HUES6 (cell line): ENCODE data around the gene SETD1B.

ENCODE experiments used
- H3K27ac ChIP-seq: 2 replicates; pipeline ENCODE4 v1.7.0; 2013; ENCODE audit warnings: low read depth, mild to moderate bottlenecking, low read length, inconsistent platforms
- H3K27me3 ChIP-seq: 2 replicates; pipeline ENCODE4 v1.6.1; 2013; ENCODE audit warnings: low read length; ENCODE audit not compliant: control insufficient read depth, insufficient read depth
- H3K36me3 ChIP-seq: 2 replicates; pipeline ENCODE4 v1.6.1; 2013; ENCODE audit warnings: low read length; ENCODE audit not compliant: control insufficient read depth, insufficient read depth
- H3K4me1 ChIP-seq: 2 replicates; pipeline ENCODE4 v1.6.1; 2013; ENCODE audit warnings: low read length; ENCODE audit not compliant: control insufficient read depth, insufficient read depth
- H3K4me3 ChIP-seq: 2 replicates; pipeline ENCODE4 v1.5.1; 2013; ENCODE audit warnings: low read depth, low read length
- H3K9ac ChIP-seq: one replicate; pipeline ENCODE4 v1.6.1; 2013; ENCODE audit warnings: mild to moderate bottlenecking, low read length
- H3K9me3 ChIP-seq: 2 replicates; pipeline ENCODE4 v1.6.1; 2013; ENCODE audit warnings: low read depth, low read length; ENCODE audit not compliant: control insufficient read depth, insufficient read depth

SETD1B gene

DNA sequence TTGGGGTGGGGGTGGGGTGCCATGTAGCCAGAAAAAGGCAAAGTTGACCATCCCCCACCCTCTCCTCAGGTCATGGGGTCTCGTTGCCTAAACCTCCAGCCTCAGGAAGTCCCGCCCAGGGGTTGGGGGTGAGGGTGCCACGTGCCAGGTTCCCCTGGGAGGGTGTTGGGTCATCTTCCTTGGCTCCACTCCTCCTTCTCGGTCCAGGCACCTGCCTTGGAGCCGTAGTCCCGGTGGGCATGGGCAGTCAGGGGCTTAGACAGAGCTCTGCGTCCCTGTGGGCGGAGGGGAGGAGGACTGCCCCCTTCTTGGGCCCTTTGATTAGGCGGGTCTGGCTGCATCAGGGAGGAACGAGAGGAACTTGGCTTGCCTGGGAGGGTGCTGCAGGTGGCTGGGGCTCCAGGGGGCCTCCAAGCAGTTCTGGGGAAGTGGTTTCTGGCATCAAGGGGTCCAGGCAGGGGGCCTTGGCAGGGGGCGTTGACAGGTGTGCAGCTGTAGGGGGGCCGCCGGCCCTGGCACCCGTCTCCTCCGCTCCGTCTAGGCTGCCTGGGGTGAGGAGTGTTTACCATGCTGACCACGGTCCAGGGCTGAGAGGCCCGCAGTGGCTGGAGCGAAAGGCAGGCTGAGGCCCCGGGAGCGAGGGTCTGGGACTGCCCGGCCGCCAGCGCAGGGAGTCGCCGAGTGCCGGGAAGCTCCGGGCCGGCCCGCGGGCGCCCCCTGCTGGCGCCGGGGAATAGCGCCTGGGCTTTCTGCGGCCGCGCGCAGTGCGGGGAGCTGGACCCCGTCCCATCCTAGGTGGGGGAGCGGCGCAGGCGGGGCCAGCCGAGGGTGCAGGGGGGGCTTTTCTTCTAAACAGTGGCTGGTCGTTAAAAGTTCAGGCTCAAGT, 7.9 kb downstream of the SETD1B start:
- peaks cover 20% of the 10 kb centered on the region for H3K4me1 ChIP-seq
- peaks cover 65% of the 10 kb centered on the region for H3K36me3 ChIP-seq
- H3K4me3 ChIP-seq: peak overlapping the region; percentile 83
- H3K27ac ChIP-seq: peak overlapping the region; percentile 15; the same call in 1 of the 2 replicates
- peak overlapping the region; percentile 54 for H3K9ac ChIP-seq
- no peaks in the 10 kb centered on the region for H3K9me3 ChIP-seq
- no peaks in the 10 kb centered on the region for H3K27me3 ChIP-seq

DNA sequence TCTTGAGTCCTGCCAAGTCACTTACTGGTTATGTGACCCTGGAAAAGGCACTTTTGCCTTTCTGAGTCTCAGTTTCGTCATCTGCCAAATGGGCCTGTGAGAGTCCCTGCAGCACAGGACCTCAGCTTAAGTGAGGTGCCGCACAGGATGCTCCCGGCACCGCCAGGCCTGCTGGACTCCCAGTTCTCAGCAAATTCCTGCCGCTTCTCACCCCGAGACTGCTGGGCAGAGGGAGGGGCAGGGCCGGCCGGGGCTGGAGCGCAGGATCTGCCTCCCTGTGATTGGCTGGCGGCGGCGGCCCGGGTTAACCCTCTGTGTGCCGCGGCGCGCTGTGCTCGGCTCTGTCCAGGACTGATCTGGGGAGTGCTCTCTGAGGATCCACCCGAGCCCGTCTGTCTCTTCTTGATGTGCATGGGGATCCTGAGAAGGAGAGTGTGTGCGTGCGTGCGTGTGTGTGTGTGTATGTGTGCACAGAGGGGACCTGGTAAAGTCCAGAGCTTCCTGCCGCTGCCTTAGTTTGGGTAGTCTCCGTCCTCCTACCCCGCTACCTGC, 8.6 kb downstream of the SETD1B start:
- Histone ChIP-seq H3K4me1 (peaks cover 15% of the 10 kb centered on the region), H3K9ac (peak overlapping the region; percentile 54)

DNA sequence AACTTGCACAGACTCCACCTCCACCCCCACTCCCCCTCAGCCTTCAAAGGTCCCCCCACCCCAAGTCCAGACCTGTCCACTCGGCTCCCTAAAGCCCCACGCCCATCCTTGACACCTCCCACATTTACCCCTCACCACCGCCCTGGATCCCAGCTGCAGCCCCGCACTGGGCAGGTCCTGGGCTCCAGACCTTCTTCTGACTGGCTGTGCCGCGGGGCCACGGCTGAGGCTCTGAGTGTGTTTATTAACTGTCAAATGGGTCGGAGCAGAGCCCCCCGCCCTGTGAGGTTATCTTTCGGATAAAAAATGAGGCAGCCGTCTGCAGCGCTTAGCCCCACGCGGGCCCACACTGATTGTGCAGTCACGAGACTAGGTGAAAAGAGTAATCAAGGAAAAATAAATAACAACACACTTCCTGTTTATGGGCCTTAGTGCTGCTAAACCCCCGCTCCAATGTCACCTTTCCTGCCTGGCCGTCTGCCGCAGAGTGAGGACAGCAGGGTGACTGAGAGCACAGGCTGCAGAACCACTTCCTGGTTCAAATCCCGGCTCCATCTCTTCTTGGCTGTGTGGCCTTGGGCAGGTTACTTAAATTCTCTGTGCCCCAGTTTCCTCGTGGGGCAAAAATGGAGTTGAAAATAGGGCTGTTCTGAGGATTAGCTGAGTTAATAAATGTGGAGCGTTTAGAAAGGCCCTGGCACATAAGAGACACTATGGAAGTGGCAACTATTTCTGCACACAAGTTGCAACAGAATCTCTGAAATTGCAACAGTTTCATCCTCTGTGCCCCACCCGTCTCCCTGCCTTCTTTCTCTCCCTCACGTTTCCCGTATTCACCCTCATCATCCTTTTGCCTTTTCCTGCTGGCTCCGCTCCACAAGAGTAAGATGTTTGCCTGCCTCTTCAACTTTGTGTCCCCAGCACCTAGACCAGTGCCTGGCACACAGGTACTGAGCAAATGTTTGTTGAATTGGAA, 9.4 kb downstream of the SETD1B start:
- Histone ChIP-seq H3K27ac (no peak overlapping the region), H3K27me3 (no peaks in the 10 kb centered on the region), H3K36me3 (peaks cover 68% of the 10 kb centered on the region), H3K9me3 (no peaks in the 10 kb centered on the region), H3K4me3 (peak overlapping the region; percentile 83), H3K9ac (no peak overlapping the region), H3K4me1 (peaks cover 15% of the 10 kb centered on the region)

More for the DNA sequence above, 8.6 kb downstream of the SETD1B start:
- Histone ChIP-seq H3K4me3 (peak overlapping the region; percentile 83), H3K9me3 (no peaks in the 10 kb centered on the region), H3K36me3 (peaks cover 67% of the 10 kb centered on the region), H3K27ac (peak overlapping the region; percentile 15; the same call in 1 of the 2 replicates), H3K27me3 (no peaks in the 10 kb centered on the region)

DNA sequence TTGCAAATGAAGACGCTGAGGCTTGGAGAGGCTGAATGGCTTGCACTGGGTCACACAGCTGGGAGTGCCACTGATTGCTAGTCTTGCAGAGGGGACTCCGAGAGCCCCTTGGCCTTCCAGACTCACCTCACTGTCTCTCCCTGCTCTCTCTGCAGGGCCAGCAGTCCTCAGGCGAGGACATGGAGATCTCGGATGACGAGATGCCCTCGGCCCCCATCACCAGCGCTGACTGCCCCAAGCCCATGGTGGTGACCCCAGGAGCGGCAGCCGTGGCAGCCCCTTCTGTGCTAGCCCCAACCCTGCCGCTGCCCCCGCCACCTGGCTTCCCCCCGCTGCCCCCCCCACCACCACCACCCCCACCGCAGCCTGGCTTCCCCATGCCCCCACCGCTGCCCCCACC, 10.1 kb downstream of the SETD1B start:
- H3K27ac ChIP-seq: no peak overlapping the region
- peaks cover 62% of the 10 kb centered on the region for H3K36me3 ChIP-seq
- no peaks in the 10 kb centered on the region for H3K27me3 ChIP-seq
- H3K9ac ChIP-seq: no peak overlapping the region
- H3K9me3 ChIP-seq: no peaks in the 10 kb centered on the region
- no peak overlapping the region for H3K4me3 ChIP-seq
- peaks cover 15% of the 10 kb centered on the region for H3K4me1 ChIP-seq

DNA sequence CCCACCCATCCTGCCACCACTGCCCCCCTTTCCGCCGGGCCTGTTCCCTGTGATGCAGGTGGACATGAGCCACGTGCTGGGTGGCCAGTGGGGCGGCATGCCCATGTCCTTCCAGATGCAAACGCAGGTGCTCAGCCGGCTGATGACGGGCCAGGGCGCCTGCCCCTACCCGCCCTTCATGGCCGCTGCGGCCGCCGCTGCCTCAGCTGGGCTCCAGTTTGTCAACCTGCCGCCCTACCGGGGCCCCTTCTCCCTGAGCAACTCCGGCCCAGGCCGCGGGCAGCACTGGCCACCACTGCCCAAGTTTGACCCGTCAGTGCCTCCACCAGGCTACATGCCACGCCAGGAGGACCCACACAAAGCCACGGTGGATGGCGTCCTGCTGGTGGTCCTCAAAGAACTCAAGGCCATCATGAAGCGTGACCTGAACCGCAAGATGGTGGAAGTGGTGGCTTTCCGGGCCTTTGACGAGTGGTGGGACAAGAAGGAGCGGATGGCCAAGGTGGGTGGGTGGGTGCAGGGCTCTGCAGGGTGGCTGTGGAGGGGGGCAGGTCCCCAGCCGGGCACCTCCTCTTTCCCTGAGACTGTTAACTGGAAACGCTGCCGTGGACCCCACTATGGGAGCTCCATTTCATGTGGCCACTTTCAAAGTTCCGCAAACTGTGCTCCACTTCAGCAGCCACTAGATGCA, 10.8 kb downstream of the SETD1B start:
- Histone ChIP-seq H3K27ac (no peak overlapping the region), H3K27me3 (no peaks in the 10 kb centered on the region), H3K9me3 (no peaks in the 10 kb centered on the region), H3K9ac (no peak overlapping the region), H3K4me1 (peaks cover 15% of the 10 kb centered on the region), H3K36me3 (peaks cover 62% of the 10 kb centered on the region), H3K4me3 (no peak overlapping the region)

DNA sequence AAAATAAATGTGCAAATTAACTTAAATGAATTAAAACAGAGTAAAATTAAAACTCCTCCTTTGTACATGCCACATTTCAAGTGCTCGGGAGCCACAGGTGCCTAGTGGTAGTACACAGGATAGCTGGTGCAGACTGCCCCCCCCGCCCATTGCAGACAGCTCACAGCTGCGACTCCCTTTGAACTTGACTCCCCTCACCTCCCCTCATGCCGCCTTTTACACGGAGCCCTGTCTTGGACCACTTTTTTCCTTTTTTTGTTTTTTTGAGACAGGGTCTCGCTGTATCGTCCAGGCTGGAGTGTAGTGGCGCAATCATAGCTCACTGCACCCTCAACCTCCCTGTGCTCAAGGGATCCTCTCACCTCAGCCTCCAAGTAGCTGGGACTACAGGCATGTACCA, 11.5 kb downstream of the SETD1B start:
- no peak overlapping the region for H3K27ac ChIP-seq
- H3K9me3 ChIP-seq: no peaks in the 10 kb centered on the region
- no peak overlapping the region for H3K9ac ChIP-seq
- H3K27me3 ChIP-seq: no peaks in the 10 kb centered on the region
- peaks cover 62% of the 10 kb centered on the region for H3K36me3 ChIP-seq
- no peak overlapping the region for H3K4me3 ChIP-seq
- peaks cover 15% of the 10 kb centered on the region for H3K4me1 ChIP-seq

DNA sequence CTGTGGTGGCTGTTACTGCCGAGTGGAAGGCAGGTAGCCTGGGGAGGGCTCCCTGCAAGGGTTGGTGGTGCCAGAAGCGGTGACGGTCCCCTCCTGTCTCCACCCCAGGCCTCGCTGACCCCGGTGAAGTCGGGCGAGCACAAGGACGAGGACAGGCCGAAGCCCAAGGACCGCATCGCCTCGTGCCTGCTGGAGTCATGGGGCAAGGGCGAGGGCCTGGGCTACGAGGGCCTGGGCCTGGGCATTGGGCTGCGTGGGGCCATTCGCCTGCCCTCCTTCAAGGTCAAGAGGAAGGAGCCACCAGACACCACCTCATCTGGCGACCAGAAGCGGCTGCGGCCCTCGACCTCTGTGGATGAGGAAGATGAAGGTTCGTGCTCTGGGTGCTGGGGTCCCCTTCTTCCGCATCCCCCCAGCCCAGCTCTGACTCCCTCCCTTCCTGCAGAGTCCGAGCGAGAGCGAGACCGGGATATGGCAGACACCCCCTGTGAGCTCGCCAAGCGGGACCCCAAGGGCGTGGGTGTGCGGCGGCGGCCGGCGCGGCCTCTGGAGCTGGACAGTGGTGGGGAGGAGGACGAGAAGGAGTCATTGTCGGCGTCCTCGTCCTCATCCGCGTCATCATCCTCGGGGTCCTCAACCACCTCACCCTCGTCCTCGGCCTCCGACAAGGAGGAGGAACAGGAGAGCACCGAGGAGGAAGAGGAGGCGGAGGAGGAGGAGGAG, 13.3 kb downstream of the SETD1B start:
- no peak overlapping the region for H3K27ac ChIP-seq
- H3K9me3 ChIP-seq: no peaks in the 10 kb centered on the region
- H3K4me1 ChIP-seq: peaks cover 4% of the 10 kb centered on the region
- no peak overlapping the region for H3K9ac ChIP-seq
- H3K36me3 ChIP-seq: peaks cover 66% of the 10 kb centered on the region
- no peak overlapping the region for H3K4me3 ChIP-seq
- no peaks in the 10 kb centered on the region for H3K27me3 ChIP-seq

DNA sequence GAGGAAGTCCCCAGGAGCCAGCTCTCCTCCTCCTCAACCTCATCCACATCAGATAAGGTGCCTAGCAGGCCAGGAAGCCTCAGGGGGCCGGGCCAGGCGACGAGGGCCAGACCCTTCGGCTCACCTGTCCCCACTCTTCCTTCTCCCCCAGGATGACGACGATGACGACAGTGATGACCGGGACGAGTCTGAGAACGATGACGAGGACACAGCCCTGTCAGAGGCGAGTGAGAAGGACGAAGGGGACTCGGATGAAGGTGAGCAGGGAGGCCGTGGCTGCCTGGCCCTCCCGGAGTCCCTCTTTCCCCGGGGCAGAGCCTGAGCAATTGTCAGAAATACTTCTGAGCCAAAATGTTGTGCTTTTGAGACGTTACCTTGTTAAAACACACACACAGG, 13.8 kb downstream of the SETD1B start:
- H3K9ac ChIP-seq: no peak overlapping the region
- peaks cover 4% of the 10 kb centered on the region for H3K4me1 ChIP-seq
- H3K27me3 ChIP-seq: no peaks in the 10 kb centered on the region
- peaks cover 72% of the 10 kb centered on the region for H3K36me3 ChIP-seq
- H3K4me3 ChIP-seq: no peak overlapping the region
- H3K9me3 ChIP-seq: no peaks in the 10 kb centered on the region
- H3K27ac ChIP-seq: no peak overlapping the region

DNA sequence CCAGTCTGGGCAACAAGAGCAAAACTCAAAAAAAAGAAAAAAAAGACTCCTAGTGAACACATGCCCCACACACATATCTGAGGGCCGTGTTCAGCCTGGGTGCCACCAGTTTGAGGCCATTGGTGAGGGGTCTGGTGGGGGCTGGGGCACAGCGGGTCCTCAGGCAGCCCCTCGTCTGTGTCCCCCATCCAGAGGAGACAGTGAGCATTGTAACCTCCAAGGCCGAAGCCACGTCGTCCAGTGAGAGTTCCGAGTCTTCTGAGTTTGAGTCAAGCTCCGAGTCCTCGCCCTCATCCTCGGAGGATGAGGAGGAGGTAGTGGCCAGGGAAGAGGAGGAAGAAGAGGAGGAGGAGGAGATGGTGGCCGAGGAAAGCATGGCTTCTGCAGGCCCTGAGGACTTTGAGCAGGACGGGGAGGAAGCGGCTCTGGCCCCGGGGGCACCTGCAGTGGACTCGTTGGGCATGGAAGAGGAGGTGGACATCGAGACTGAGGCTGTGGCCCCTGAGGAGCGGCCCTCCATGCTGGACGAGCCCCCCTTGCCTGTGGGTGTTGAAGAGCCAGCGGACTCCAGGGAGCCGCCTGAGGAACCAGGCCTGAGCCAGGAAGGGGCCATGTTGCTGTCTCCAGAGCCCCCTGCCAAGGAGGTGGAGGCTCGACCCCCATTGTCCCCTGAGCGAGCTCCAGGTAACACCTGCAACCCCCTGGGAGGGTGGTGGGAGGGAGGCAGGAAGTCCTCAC, 15.6 kb downstream of the SETD1B start:
- no peak overlapping the region for H3K27ac ChIP-seq
- no peaks in the 10 kb centered on the region for H3K27me3 ChIP-seq
- peaks cover 79% of the 10 kb centered on the region for H3K36me3 ChIP-seq
- no peak overlapping the region for H3K9ac ChIP-seq
- no peaks in the 10 kb centered on the region for H3K9me3 ChIP-seq
- no peaks in the 10 kb centered on the region for H3K4me1 ChIP-seq
- no peak overlapping the region for H3K4me3 ChIP-seq
